Midbrain (tissue), 1 donor: Measurements from ENCODE around the gene CEP19.
"Not testable (repeated sequence)": the region's sequence is repeated elsewhere in the genome, so short reads cannot be mapped to it uniquely, and the experiment has no call there.

Experiments used
- DNase-seq: peaks from one replicate; lab custom pipeline; 2025; lab: John Stamatoyannopoulos, UW

The CEP19 gene

GRCh38 chr3:196711838-196712513 is at the start of gene CEP19, which contains the start of gene PIGX:
TSS of gene CEP19 (minus strand) at chr3:196712250. CDS start at chr3:196708657, 3,593 bp downstream.
TSS of gene PIGX (plus strand) at chr3:196712377.
- DNase-seq, result peak; percentile 90

- DNase-seq, result no peak
Measured at GRCh38 chr3:196757876-196758739, 46.1 kb upstream of the CEP19 start.

GRCh38 chr3:196756732-196757131 is 44.7 kb upstream of the CEP19 start:
- no peak for DNase-seq

GRCh38 chr3:196754091-196754981 is 42.3 kb upstream of the CEP19 start:
- no peak for DNase-seq

GRCh38 chr3:196753201-196753600 is 41.2 kb upstream of the CEP19 start:
- DNase-seq, result no peak

GRCh38 chr3:196749125-196749524 is 37.1 kb upstream of the CEP19 start:
- DNase-seq, result no peak

- DNase-seq, result not testable (repeated sequence)
Measured at GRCh38 chr3:196743569-196743968, 31.5 kb upstream of the CEP19 start.

- DNase-seq, result no peak
Measured at GRCh38 chr3:196741249-196741889, 29.3 kb upstream of the CEP19 start.

GRCh38 chr3:196740481-196741248 is 28.6 kb upstream of the CEP19 start:
- DNase-seq, result peak; percentile 60

- DNase-seq, result peak; percentile 95
Measured at GRCh38 chr3:196739671-196740480, 27.8 kb upstream of the CEP19 start, which contains the start of gene PAK2. TSS of gene PAK2 (plus strand) at chr3:196739857. CDS start at chr3:196782647, 42,790 bp downstream.

- DNase-seq, result no peak
Measured at GRCh38 chr3:196737655-196738054, 25.6 kb upstream of the CEP19 start.

- no peak for DNase-seq
Measured at GRCh38 chr3:196736670-196737374, 24.8 kb upstream of the CEP19 start.

- no peak for DNase-seq
Measured at GRCh38 chr3:196735751-196736150, 23.7 kb upstream of the CEP19 start.

- no peak for DNase-seq
Measured at GRCh38 chr3:196726788-196727675, 15.0 kb upstream of the CEP19 start.

GRCh38 chr3:196721097-196721496 is 9.0 kb upstream of the CEP19 start:
- DNase-seq, result no peak

- not testable (repeated sequence) for DNase-seq
Measured at GRCh38 chr3:196717162-196717561, 5.1 kb upstream of the CEP19 start.

GRCh38 chr3:196712514-196713413 is 714 bp upstream of the CEP19 start:
- DNase-seq, result peak; percentile 67
